Measurements from ENCODE around the gene FGFRL1. TPM values are rescaled to one million over a fixed set of nuclear protein-coding genes. Genes with fewer than 3 reads are reported as not detected.

Gene FGFRL1
- total and polyA plus RNA-seq, 2 of the 13 experiments (the other 11 are each of a cell fraction or from before 2014, with no cell fraction given): 19.1 to 30.6 TPM

DNA sequence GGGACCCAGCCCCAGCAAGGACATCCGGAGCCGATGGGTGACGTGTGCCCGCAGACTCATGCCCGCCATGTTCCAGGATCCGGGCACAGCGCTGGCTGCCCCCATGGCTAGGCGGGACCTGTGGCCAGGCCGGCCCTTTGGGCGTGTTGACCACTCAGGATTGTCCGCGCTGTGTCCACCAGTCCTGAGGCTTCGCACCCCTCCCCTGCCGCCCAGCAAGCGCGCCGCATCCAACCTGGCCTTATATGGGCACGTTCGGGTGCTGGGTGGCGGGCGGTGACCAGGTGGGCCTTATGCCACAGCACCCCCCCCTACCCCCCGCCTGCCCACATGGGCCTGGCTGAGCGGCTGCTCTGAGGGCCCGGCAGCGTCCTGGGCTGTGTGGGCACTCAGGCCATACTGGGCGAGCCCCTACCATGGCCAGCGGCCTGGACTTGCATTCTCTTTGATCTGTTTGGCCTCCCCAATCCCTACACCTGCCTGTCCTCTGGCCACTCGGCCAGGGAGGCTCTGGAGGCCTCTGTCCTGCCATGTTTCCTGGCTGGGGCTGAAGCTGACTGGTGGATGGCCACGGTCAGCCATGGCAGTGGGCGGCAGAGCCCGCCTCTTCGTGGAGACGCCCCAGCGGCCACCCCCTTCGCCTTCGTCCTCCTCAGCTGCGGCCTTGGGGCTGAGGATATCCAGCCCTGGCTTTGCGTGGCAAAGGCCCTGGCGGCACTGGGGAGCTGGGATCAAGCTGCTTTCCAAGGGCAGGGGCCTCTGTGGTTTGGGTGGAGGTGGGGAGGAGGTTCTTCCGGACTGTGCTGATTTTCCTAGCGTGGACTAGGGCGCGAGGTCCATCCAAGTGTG lies 2.0 kb downstream of the FGFRL1 start (continued):
- no peak for TF ChIP-seq ZBTB20 (CRISPR knock-in tag; IDR thresholded peaks at IDR 0.05; ENCODE audit: borderline replicate concordance, low read depth)
- TF ChIP-seq HNRNPH1 (optimal IDR thresholded peaks at IDR 0.05; ENCODE audit: low read depth, low read length): no peak
- no peak for TF ChIP-seq ZNF318 (CRISPR knock-in tag; IDR thresholded peaks at IDR 0.05)
- no peak for TF ChIP-seq ARNTL (CRISPR knock-in tag; IDR thresholded peaks at IDR 0.05)
- TF ChIP-seq ZNF350 (CRISPR knock-in tag; IDR thresholded peaks at IDR 0.05; ENCODE audit: borderline replicate concordance, low read depth): 0 out of 2 replicates have a peak, but pooled peaks have one; percentile 28
- TF ChIP-seq SALL1 (CRISPR knock-in tag; IDR thresholded peaks at IDR 0.05): no peak
- TF ChIP-seq PPARG (CRISPR knock-in tag; conservative IDR thresholded peaks at IDR 0.05): no peak
- TF ChIP-seq ZBTB38 (CRISPR knock-in tag; IDR thresholded peaks at IDR 0.05): 0 out of 2 replicates have a peak, but pooled peaks have one; percentile 62
- TF ChIP-seq ZNF431 (CRISPR knock-in tag; IDR thresholded peaks at IDR 0.05; ENCODE audit: borderline replicate concordance, low read depth): 0 out of 2 replicates have a peak, but pooled peaks have one; percentile 22
- TF ChIP-seq TEAD2 (CRISPR knock-in tag; IDR thresholded peaks at IDR 0.05): no peak
- peak; percentile 61 for TF ChIP-seq RBFOX2 (IDR thresholded peaks at IDR 0.05; ENCODE audit: low read depth, low read length)
- TF ChIP-seq BATF2 (CRISPR knock-in tag; IDR thresholded peaks at IDR 0.05): no peak
- TF ChIP-seq SMAD9 (CRISPR knock-in tag; IDR thresholded peaks at IDR 0.05): no peak
- no peak for TF ChIP-seq ZFY (CRISPR knock-in tag; IDR thresholded peaks at IDR 0.05)
- peak; percentile 44; the same call in 1 of the 2 replicates for TF ChIP-seq SRF (IDR thresholded peaks at IDR 0.05; ENCODE audit: low read depth, low read length)
- no peak for TF ChIP-seq ZFP1 (CRISPR knock-in tag; IDR thresholded peaks at IDR 0.05)
- no peak for TF ChIP-seq ZNF34 (CRISPR knock-in tag; IDR thresholded peaks at IDR 0.05; ENCODE audit: borderline replicate concordance)
- TF ChIP-seq ZNF816 (CRISPR knock-in tag; IDR thresholded peaks at IDR 0.05; ENCODE audit: borderline replicate concordance): no peak

Data from HepG2 (cell line).